Mesenchymal stem cell (in vitro differentiated cells and primary cell): Measurements from ENCODE around the gene DHX57.

Experiments used
- DNase-seq: peaks from one replicate; pipeline ENCODE4 v3.0.0-alpha.2; 2013
- H2AFZ ChIP-seq: one replicate; pipeline ENCODE4 v1.6.1; 2013; ENCODE audit warnings: low read depth, mild to moderate bottlenecking, control low read depth, inconsistent platforms, low read length, moderate library complexity
- H2AK5ac ChIP-seq: 2 replicates; pipeline ENCODE4 v1.6.1; 2013; ENCODE audit warnings: low read length, moderate library complexity, mild to moderate bottlenecking, inconsistent platforms; ENCODE audit not compliant: severe bottlenecking
- H2BK120ac ChIP-seq: one replicate; pipeline ENCODE4 v1.6.1; 2013; ENCODE audit warnings: low read depth, mild to moderate bottlenecking, inconsistent platforms, low read length, moderate library complexity
- H2BK12ac ChIP-seq, 2 experiments: one replicate each; pipeline ENCODE4 v1.6.1; 2013; ENCODE audit warnings: inconsistent platforms in 2 of 2, low read length in 2 of 2, mild to moderate bottlenecking in 2 of 2, moderate library complexity in 2 of 2, control low read depth in 1 of 2
- H2BK15ac ChIP-seq: one replicate; pipeline ENCODE4 v1.6.1; 2013; ENCODE audit warnings: mild to moderate bottlenecking, low read depth, inconsistent platforms; ENCODE audit not compliant: poor library complexity, severe bottlenecking
- H2BK5ac ChIP-seq: 2 replicates; pipeline ENCODE4 v1.6.1; 2013; ENCODE audit warnings: low read depth, mild to moderate bottlenecking, low read length, control low read depth, inconsistent platforms; ENCODE audit not compliant: poor library complexity, severe bottlenecking
- H3K14ac ChIP-seq, 2 experiments: one replicate each; pipeline ENCODE4 v1.6.1; 2013; ENCODE audit warnings: inconsistent platforms in 2 of 2, low read length in 2 of 2, control low read depth in 1 of 2, mild to moderate bottlenecking in 1 of 2, moderate library complexity in 1 of 2
- H3K18ac ChIP-seq, 2 experiments: one replicate each; pipeline ENCODE4 v1.6.1; 2013; ENCODE audit warnings: inconsistent platforms in 2 of 2, low read length in 2 of 2, control low read depth in 1 of 2, low read depth in 1 of 2, mild to moderate bottlenecking in 1 of 2
- H3K23ac ChIP-seq, 2 experiments: one replicate each; pipeline ENCODE4 v1.6.1; 2013; ENCODE audit warnings: inconsistent platforms in 2 of 2, low read length in 2 of 2, mild to moderate bottlenecking in 2 of 2, moderate library complexity in 2 of 2, control low read depth in 1 of 2
- H3K27ac ChIP-seq: 2 replicates; pipeline ENCODE4 v1.5.1; 2013; ENCODE audit warnings: mild to moderate bottlenecking, moderate library complexity, low read length, control low read depth, inconsistent platforms; ENCODE audit not compliant: poor library complexity, severe bottlenecking
- H3K27me3 ChIP-seq, 2 experiments: 2 replicates each; pipeline versions ENCODE4 v1.6.1 to v1.7.0; 2013; ENCODE audit warnings: low read length in 2 of 2, mild to moderate bottlenecking in 2 of 2, moderate library complexity in 2 of 2, control low read depth in 1 of 2, inconsistent platforms in 1 of 2; ENCODE audit not compliant: control insufficient read depth in 1 of 2, insufficient read depth in 1 of 2
- H3K36me3 ChIP-seq, 2 experiments: 2 replicates each; pipeline versions ENCODE4 v1.6.1 to v1.7.0; 2013; ENCODE audit warnings: low read length in 2 of 2, control low read depth in 1 of 2, inconsistent platforms in 1 of 2, low read depth in 1 of 2, mild to moderate bottlenecking in 1 of 2; ENCODE audit not compliant: insufficient read depth in 2 of 2, control insufficient read depth in 1 of 2
- H3K4ac ChIP-seq, 2 experiments: one replicate each; pipeline ENCODE4 v1.6.1; 2013; ENCODE audit warnings: inconsistent platforms in 2 of 2, low read length in 2 of 2, mild to moderate bottlenecking in 2 of 2, moderate library complexity in 2 of 2, control low read depth in 1 of 2, low read depth in 1 of 2
- H3K4me1 ChIP-seq: 2 replicates; pipeline ENCODE4 v1.6.1; 2013; ENCODE audit warnings: low read depth, low read length, control low read depth; ENCODE audit not compliant: control insufficient read depth, insufficient read depth
- H3K4me2 ChIP-seq: 2 replicates; pipeline ENCODE4 v1.6.1; 2013; ENCODE audit warnings: low read length, mild to moderate bottlenecking, inconsistent platforms; ENCODE audit not compliant: poor library complexity, severe bottlenecking
- H3K4me3 ChIP-seq, 2 experiments: 2 replicates each; pipeline versions ENCODE4 v1.5.1 to v1.7.0; 2013; ENCODE audit warnings: low read length in 2 of 2, mild to moderate bottlenecking in 2 of 2, control low read depth in 1 of 2, low read depth in 1 of 2; ENCODE audit not compliant: insufficient read depth in 1 of 2
- H3K79me1 ChIP-seq: replicated peaks from 2 replicates; pipeline ENCODE4 v1.6.1; 2013; ENCODE audit warnings: mild to moderate bottlenecking, control low read depth, low read length, inconsistent platforms; ENCODE audit not compliant: poor library complexity, severe bottlenecking
- H3K9ac ChIP-seq: 2 replicates; pipeline ENCODE4 v1.7.0; 2013; ENCODE audit warnings: mild to moderate bottlenecking, low read length, moderate library complexity
- H3K9me3 ChIP-seq: 2 replicates; pipeline ENCODE4 v1.7.0; 2013; ENCODE audit warnings: mild to moderate bottlenecking, low read length; ENCODE audit not compliant: control insufficient read depth
- H4K8ac ChIP-seq: one replicate; pipeline ENCODE4 v1.6.1; 2013; ENCODE audit warnings: inconsistent platforms, mild to moderate bottlenecking, low read length, moderate library complexity
- H4K91ac ChIP-seq: one replicate; pipeline ENCODE4 v1.6.1; 2013; ENCODE audit warnings: mild to moderate bottlenecking, low read length, inconsistent platforms
- WGBS: methylation state at CpG from one replicate; pipeline ENCODE4 v1.1.7; 2013; ENCODE audit warnings: mixed read lengths; 5-methylcytosine and 5-hydroxymethylcytosine counted together

DHX57 gene

DNA sequence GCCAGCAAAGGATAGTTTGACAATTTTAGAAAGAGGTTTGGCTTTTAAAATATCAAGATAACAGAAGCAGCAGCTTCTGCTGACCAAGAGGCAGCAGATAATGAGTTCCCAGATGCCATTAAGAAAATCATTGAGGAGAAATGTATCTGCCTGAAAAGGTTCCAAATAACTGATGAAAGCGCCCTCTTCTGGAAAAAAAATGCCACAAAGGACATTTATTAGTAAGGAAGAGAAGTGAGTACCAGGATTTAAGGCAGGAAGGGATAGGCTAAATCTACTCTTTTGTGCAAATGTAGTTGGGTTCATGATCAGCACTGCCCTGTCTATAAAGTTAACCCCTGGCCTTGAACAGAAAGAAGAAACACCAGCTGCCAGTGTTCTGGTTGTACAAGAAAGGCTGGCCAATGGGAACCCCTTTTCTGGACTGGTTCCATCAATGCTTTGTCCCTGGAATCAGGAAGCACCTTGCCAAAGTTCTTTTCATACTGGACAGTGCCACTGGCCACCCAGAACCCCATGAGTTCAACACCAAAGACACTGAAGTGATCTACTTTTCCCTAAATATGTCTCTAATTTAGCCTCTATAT is 40.6 kb downstream of the DHX57 start:
- Histone ChIP-seq H3K4me3 (no peak overlapping the region), H2BK120ac (no peak overlapping the region), H2BK15ac (no peak overlapping the region), H3K27me3 (no peaks in the 10 kb centered on the region), H2AK5ac (no peak overlapping the region), H3K9ac (no peak overlapping the region), H3K4me1 (no peaks in the 10 kb centered on the region), H3K18ac (no peak overlapping the region), H3K79me1 (no peaks in the 10 kb centered on the region), H3K4ac (no peak overlapping the region), H3K4me2 (no peak overlapping the region), H3K36me3 (peaks cover 5 to 44% of the 10 kb centered on the region in 2 experiments), H4K91ac (no peak overlapping the region), H3K27ac (no peak overlapping the region), H2BK12ac (no peak overlapping the region), H3K9me3 (no peaks in the 10 kb centered on the region), H2BK5ac (no peak overlapping the region), H3K14ac (no peak overlapping the region), H3K23ac (no peak overlapping the region), H4K8ac (no peak overlapping the region), H2AFZ (no peak overlapping the region)
- 0% methylated on average over 1 of the region's 1 CpG for WGBS
- DNase-seq, result peak; percentile 27

DNA sequence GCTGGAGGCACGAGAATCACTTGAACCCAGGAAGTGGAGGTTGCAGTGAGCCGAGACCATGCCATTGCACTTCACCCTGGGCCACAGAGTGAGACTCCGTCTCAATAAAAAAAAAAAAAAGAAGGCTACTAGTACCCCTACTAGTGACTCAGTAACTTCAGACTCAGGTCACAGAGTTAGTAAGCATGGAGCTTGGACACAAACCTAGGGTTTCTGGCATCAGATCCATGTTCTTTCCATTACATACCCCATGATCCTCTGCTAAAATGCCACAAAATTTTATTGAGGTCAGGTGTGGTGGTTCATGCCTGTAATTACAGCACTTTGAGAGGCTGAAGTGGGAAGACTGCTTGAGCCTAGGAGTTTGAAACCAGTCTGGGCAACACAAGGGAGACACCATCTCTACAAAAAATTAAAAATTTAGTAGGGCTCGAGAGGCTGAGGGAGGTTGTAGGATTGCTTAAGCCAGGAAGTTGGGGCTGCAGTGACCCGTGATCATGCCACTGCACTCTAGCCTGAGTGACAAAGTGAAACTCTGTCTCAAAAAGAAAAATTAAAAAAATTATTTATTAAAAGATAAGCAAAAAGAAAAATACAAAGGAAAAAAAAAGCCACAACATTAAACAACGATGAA is 45.1 kb downstream of the DHX57 start:
- no peak overlapping the region for H3K4ac ChIP-seq
- no peak overlapping the region for H3K27ac ChIP-seq
- peaks cover 3 to 34% of the 10 kb centered on the region in 2 experiments for H3K36me3 ChIP-seq
- no peak overlapping the region for H3K4me3 ChIP-seq
- H4K8ac ChIP-seq, result no peak overlapping the region
- no peak overlapping the region for H2BK5ac ChIP-seq
- H2AK5ac ChIP-seq, result no peak overlapping the region
- H4K91ac ChIP-seq, result no peak overlapping the region
- no peaks in the 10 kb centered on the region for H3K9me3 ChIP-seq
- WGBS, result over 99% methylated on average over 5 of the region's 6 CpGs
- no peak overlapping the region for H3K23ac ChIP-seq
- H2BK15ac ChIP-seq, result no peak overlapping the region
- no peak overlapping the region for H3K14ac ChIP-seq
- no peak overlapping the region for H2AFZ ChIP-seq
- no peak overlapping the region for H2BK120ac ChIP-seq
- H3K79me1 ChIP-seq, result no peaks in the 10 kb centered on the region
- H3K9ac ChIP-seq, result no peak overlapping the region
- H3K4me1 ChIP-seq, result peaks cover 1% of the 10 kb centered on the region
- H3K27me3 ChIP-seq, result no peaks in the 10 kb centered on the region
- H3K18ac ChIP-seq, result no peak overlapping the region
- no peak overlapping the region for H2BK12ac ChIP-seq
- no peak for DNase-seq
- H3K4me2 ChIP-seq, result no peak overlapping the region

- Histone ChIP-seq H3K14ac (no peak overlapping the region), H3K27ac (no peak overlapping the region), H3K79me1 (no peaks in the 10 kb centered on the region), H2BK15ac (no peak overlapping the region), H2AK5ac (no peak overlapping the region), H3K27me3 (no peaks in the 10 kb centered on the region), H3K4me1 (peaks cover 1% of the 10 kb centered on the region), H3K4me2 (no peak overlapping the region), H3K36me3 (peaks cover 3 to 33% of the 10 kb centered on the region in 2 experiments), H2BK12ac (no peak overlapping the region), H2BK5ac (no peak overlapping the region), H3K9ac (no peak overlapping the region), H3K4me3 (no peak overlapping the region), H2AFZ (no peak overlapping the region), H2BK120ac (no peak overlapping the region), H3K4ac (no peak overlapping the region), H4K8ac (no peak overlapping the region), H3K18ac (no peak overlapping the region), H3K9me3 (no peaks in the 10 kb centered on the region), H3K23ac (no peak overlapping the region), H4K91ac (no peak overlapping the region)
- WGBS, result no CpG with 5 or more reads among the region's 1 CpG
- no peak for DNase-seq
Observed at GRCh38 chr2:38829971-38830370, 45.8 kb downstream of the DHX57 start.

DNA sequence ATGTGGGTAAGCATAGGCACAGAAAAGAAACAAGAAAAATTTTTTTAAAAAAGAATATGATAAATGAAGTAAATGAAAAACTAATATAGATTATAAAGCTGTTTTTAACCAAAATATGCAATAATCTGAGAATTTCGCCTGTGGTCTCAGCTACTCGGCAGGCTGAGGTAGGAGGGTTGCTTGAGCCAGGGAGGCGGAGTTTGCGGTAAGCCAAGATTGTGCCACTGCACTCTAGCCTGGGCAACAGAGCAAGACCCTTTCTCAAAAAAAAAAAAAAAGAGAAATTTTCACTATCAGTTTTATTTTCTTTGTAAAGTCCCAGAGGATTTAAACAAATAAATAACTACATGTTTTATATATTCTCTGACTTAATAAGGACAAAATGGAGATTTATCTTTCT is 47.3 kb downstream of the DHX57 start:
- Histone ChIP-seq H3K4me1 (peaks cover 1% of the 10 kb centered on the region), H3K4me3 (no peak overlapping the region), H3K4ac (no peak overlapping the region), H2BK120ac (no peak overlapping the region), H3K27ac (no peak overlapping the region), H3K9me3 (no peaks in the 10 kb centered on the region), H3K36me3 (peaks cover 6 to 30% of the 10 kb centered on the region in 2 experiments), H2BK15ac (no peak overlapping the region), H2AK5ac (no peak overlapping the region), H3K79me1 (no peaks in the 10 kb centered on the region), H3K27me3 (no peaks in the 10 kb centered on the region), H3K23ac (no peak overlapping the region), H3K4me2 (no peak overlapping the region), H2BK12ac (no peak overlapping the region), H2BK5ac (no peak overlapping the region), H3K9ac (no peak overlapping the region), H2AFZ (no peak overlapping the region), H4K91ac (no peak overlapping the region), H4K8ac (no peak overlapping the region), H3K18ac (no peak overlapping the region), H3K14ac (no peak overlapping the region)
- no CpG with 5 or more reads among the region's 4 CpGs for WGBS
- DNase-seq, result no peak
